ELF-1 (cell line): ENCODE measurements around the gene FOS.
"Not testable (repeated sequence)": the region's sequence is repeated elsewhere in the genome, so short reads cannot be mapped to it uniquely, and the experiment has no call there.

ENCODE experiments used
- DNase-seq: peaks from one replicate; pipeline ENCODE4 v3.0.0-alpha.2; 2016; ENCODE audit warnings: low read depth, low spot score

The FOS gene

DNA sequence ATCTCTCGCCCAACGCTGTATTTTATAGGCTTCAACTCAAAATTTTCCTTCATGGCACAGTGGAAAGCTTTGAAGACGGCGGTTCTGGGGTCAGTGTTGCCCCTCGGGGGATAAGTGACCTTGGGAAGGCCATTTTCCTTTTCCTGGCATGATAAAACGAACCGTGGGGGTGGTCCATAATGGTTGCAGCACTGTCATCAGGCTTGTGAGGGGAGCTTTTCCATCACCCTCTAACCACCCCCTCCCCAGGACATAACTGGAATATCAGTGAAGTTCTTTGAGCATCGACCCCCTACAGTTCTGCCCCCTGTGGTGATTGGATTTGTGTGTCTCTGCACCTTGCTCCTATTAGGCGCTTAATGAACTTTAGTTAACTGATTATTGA lies 16.0 kb downstream of the FOS start:
- DNase-seq, result no peak

DNA sequence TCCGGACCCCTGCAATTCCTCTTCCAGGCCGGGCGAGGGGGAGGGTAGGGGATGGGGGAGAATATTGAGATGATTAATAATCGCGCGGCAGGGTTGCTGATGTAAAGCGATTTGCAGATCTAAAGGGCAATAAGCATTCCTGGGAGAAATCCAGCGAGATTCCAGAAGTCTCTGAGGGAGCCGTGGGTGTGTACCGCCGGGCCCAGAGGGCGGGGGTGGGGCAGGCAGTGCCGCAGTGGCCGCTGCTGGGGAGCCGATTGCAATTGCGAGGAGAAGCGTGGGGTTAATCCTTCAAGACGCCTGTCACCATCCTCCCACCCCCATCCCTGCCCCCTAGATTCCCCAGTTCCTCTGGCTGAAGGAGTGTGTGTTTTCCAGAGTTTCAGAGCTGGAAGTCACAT lies 16.4 kb downstream of the FOS start:
- peak; percentile 76 for DNase-seq

DNA sequence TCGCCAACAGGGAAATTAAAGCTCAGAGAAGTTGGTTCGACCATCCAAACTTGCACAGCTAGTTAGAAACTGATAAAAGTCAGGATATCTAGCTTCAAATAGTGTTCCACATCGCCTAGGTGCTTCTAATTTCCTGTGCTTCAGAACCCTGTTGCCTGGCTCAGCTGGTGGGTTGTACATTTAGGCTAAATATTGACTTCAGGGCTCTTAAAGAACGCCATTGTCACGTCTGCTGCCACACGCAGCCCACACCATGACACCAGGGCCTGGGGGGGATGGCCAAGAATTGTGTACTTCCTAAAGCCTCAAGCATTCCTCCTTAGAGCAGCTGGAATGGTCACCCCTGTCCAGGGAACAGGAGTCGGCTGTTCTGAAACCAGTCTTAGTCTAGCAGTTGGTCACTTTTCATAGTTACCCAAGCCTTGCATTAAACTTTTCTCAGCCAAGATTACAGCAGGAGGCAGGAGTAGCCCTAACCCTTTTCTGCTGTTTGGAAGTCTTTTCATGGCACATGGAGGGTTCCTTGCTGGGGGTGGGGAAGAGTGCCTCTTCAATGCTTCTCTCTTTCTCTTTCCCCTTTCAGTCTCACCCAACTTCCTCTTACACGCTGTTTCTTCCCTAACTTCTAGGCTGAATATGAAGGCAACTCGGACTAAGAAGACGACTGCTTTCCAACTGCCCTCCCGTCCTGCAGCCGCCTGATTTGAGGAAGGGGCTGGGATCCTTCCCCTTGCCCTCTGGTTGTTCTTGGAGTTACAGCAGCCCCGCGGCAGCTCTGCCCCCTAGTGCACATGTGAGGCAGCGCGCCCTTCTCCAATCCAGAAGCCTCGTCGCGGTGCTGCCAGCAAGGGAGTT lies 17.1 kb downstream of the FOS start:
- peak; percentile 95 for DNase-seq

DNA sequence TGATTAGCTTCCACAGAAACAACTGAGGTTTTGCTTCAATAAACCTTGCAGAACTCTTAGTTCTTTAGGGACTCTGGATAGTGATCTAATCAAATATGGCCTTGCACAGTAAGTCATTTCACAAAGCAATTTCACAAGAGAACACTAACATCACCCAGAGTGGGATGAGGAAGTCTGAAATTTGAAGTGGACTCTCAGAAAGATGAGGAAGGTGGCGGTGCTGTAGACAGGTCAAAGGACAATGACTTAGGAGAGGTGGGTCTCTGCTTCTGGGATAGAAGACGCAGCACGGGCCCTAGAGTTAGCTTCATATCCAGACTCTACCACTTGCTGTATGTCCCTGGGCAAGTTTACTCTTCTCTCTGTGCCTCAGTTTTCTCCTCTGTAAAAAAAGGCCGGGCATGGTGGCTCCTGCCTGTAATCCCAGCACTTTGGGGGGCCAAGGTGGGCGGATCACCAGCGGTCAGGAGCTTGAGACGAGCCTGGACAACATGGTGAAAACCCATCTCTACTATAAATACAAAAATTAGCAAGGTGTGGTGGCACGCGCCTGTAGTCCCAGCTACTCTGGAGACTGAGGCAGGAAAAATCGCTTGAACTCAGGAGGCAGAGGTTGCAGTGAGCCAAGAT lies 18.9 kb downstream of the FOS start:
- no peak for DNase-seq

DNA sequence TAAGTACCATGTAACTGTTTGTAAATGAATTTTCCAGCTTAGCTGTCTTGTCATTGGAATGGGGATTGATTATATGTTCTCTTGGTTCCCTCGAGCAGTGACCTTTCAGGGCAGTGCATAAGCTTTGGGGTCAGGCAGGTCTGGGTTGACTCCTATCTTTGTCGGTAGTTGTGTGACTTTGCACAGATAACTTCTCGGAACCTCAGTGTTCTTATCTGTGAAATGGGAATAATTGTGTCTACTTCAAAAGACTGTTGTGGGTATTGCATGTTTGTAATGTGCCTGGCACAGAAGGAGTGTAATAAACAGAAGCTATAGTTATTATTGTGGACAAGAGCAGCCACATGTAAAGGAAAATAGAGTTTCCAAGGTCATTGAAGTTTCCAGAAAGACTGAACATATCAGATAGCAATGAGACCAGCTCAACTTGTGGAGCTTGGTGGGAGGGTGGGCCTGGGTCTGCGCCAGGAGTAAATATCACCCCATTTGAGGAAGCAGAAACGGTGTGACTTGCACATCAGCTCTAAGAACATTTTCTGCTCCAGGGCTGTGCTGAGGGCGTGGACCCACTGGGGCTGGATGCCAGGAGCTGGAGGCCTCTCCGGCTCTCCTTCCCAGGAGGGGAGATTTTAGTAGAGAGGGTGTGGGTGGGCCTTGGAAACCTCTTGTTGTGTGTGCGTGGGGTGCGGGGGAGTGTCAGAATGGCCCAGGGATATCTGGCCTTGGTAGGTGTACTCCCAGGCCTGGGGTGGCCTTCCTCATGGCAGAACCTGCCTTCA lies 19.7 kb downstream of the FOS start:
- no peak for DNase-seq

DNA sequence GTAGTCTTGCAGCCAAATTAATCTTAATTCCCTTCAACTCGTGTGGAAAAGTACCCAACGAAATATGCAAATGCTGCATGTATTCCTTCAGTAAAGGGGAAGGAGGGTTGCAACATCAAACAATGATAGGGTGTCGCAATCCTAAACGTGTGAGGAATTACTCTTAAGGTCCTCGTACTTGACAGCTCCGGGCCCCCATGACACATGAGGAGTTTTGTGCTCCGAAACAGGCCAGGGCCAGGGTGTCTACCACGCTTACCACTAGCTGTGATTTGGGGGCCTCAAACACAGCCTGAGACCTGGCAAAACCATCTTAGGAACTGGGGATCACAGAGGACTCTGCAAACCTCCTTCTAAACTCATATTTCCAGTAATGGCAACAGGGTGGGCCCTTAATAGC lies 20.4 kb downstream of the FOS start:
- no peak for DNase-seq

DNA sequence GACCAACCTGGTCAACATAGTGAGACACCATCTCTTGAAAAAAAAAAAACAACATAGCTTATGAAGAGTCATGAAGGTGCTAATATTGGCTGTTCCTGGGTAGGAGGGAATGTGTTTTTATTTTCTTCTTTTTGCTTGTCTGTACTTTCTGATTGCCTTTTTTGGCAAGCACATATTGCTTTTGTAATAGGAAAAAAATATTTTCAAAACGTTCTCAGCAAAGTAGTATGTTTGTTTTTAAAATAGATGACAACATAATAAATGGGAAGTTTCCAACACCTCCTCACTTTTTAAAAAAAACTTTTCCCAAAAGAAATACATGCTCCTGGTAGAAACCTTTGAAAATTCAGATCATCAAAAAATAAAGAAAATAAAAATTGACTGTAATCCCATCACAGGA lies 20.9 kb downstream of the FOS start:
- DNase-seq, result no peak

DNA sequence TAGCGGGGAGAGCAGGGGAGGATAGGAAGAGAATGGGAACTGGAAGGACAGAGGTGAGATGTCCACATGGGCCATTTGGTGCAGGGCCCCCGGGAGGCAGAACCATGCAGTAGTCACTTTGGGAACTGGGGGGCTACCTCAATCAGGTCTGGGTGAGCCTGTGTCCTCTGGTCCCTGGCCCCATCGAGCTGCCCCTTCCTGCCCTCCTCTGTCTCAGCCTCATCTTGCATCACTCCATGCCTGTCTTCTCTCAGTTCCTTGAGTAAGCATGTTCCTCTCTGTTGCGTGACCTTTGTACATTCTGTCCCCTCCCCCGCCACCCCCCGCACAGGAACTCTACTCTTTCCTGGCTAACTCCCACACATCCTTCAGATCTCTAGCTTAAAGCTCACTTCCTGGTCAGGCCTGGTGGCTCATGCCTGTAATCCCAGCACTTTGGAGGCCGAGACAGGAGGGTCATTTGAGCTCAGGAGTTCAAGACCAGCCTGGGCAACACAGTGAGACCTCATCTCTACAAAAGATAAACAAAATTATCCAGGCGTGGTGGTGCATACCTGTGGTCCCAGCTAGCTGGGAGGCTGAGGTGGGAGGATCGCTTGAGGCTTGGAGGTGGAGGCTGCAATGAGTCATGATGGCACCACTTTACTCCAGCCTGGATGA lies 23.2 kb downstream of the FOS start:
- DNase-seq, result peak; percentile 34

DNA sequence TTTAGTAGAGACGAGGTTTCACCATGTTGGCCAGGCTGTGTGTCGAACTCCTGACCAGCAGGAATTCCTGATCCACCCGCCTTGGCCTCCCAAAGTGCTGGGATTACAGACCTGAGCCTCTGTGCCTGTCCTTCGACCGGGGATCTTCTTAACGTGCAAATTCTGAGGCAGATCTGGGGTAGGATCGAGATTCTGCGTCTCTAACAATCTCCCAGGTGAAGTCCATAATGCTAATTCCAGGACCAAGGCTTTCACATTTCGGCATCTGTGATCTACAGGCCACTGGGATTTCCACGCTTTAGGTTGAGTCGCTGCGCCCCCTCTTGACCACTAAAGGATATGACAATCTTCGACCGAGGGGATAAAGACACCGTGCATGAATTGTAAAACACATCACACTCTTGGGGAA lies 24.8 kb downstream of the FOS start:
- DNase-seq, result peak; percentile 76

DNA sequence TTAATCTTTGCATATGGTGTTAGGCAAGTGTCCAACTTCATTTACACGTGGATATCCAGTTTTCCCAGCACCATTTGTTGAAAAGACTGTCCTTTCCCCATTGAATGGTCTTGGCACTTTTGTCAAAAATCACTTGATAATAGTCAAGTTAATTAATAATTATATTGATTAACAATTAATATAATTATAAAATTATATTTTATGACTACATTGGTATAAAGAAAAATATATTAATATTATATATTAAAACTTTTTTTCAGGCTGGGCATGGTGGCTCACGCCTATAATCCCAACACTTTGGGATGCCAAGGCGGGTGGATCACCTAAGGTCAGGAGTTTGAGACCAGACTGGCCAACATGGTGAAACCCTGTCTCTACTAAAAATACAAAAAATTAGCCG lies 27.8 kb downstream of the FOS start:
- not testable (repeated sequence) for DNase-seq

DNA sequence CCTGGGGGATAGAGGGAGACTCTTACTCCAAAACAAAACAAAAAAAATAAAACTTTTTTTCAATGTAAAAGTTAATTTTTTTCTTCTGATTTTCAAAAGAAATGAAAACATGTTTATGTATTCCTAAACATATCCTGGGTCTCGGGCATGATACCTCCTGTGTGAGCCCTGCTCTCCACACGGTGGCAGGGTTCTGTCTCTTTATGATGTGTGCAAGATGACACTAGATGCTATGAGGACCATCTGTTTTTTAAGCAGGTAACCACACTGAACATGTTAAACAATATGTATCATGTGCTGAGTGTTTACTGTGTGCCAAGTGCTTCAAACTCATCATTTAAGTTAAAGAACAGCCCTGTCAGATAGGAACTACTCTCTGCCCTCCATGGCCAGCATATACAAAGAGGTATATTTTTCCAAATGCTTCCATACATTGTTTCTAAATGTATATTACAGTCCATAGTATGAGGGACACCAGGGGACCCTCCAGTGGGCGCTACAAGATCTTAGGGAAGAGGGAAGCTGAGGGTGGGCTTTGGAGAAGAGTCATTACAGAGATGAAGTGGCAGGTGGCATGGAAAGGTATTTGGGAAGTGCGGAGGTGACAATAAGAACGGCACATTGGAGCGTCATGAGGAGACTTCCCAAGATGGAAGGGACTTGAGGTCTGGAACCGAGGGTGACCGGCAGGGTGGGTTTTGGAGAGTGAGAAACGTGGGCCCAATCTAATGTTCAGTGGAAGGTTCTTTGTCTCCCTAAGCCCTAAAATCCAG lies 28.5 kb downstream of the FOS start:
- no peak for DNase-seq

DNA sequence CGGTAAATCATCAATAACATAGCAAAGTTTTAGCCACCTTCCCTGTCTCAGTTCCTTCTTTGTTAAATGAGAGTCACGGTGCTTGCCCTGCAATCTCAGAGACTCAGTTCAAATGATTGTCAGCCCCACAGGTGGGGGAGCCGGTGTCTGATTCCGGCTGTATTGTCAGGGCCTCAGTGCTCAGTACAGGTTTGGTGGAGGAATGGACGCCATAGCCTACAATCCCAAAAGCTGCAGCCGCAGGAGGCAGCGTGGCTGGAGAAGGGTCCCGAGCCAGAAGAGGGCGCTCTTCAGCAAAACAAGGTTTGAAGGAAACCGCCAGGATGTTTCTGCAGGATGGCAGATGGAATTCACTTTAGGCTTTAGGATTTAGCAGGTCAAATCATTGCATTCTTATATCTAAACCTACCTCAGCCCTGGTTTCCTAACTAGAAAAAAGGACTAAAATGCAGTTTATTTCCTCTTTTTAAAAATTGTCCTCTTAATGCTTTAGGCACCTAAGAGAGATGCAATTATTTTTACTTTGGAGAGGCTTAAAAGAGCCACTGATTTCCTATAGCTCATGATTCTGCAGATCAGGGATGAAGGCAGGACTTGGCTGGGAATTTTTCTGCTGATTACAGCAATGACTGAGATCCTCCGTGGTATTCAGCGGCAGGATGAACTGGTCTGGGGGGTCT lies 29.2 kb downstream of the FOS start:
- DNase-seq, result peak; percentile 93

DNA sequence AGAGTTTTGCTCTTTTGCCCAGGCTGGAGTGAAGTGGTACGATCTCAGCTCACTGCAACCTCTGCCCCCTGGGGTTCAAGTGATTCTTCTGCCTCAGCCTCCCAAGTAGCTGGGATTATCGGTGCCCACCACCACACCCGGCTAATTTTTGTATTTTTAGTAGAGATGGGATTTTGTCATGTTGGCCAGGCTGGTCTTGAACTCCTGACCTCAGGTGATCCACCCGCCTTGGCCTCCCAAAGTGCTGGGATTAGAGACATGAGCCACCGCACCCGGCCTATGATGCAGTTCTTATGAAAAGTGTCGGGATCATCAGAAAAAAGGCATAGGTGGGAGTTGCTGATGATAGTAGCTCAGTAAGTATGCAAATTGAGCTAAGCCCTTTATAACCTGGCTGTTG lies 30.4 kb downstream of the FOS start:
- DNase-seq, result not testable (repeated sequence)

DNA sequence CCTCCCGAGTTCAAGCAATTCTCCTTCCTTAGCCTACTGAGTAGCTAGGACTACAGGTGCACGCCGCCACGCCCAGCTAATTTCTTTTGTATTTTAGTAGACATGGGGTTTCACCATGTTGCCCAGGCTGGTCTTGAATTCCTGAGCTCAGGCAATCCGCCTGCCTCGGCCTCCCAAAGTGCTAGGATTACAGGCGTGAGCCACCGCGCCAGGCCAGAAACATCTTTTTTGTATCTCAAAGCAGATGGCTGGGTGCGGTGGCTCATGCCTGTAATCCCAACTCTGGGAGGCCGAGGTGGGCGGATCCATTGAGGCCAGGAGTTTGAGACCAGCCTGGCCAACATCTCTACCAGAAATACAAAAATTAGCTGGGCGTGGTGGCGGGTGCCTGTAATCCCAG lies 30.9 kb downstream of the FOS start:
- not testable (repeated sequence) for DNase-seq

DNA sequence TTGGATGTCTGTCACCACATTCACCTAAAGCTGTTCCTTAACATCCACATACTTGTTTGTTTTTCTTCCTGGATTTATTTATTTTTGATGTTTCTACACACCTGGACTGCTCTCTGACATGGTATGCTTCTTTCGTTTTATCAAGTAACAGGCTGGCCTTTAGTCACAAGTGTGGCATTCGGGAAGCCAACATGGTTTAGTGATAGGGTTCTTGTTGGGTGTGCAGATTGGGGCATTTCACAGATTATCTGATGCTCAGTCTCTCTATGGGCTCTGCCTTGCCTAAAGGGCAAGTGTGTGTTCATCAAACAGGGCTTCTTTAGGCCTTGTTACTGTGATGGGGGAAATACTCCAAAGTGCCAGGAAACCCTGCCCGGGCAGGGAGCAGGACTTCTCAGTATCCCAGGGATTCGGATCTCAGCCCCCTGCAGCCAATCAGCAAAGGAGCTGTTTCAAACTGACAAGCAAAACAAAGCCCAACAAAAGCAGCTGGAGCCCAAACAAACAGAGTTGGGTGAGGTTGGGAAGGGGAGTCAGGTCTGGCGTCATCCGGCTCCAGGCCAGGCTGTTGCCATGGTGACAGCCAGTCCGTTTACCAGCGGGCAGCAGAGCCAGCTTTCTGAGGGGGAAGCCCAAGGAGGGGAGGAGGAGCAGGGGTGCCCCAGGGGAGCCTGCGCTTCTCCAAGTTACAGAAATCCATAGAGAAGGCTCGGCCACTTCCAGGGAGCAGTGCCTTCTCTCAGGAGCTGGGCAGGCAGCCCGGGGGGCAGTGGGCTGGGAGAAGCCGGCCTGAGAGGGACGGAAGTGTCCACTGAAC lies 31.9 kb downstream of the FOS start:
- peak; percentile 96 for DNase-seq

DNA sequence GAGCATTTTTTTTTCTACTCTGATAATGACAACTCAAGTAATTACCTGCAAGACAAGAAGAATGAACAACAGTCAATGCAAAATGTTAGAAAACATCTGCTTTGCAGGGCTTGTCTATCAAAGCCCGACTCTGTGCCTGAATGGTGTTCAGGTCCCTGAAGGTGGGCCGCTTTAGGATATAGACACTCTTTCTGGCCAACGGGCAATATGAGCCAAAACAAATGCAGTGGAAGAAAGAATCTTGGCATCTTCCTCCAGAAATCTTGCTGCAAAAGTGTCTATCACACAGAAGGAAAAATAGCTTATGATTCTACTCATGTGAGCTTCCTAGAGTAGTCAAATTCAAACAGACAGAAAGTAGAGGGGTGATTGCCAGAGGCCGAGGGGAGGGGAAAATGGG lies 32.7 kb downstream of the FOS start:
- DNase-seq, result no peak

DNA sequence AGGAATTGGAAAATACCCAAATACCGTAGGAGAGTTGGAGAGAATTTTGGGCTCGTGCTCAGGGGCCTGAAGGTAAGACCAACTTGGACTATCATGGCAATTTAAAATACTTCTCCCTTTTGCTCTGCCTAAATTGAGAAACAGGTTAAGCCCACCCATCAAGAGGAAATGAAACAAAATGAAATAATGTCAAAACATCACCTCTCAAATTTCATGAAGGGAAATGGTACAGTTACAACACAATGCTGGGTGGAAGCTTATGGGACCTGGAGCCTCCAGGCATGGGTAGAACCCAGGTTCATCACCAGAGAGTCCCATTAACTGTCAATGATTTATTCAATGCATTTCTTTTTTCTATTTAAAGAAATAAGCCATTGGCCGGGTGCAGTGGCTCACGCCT lies 33.7 kb downstream of the FOS start:
- DNase-seq, result no peak

DNA sequence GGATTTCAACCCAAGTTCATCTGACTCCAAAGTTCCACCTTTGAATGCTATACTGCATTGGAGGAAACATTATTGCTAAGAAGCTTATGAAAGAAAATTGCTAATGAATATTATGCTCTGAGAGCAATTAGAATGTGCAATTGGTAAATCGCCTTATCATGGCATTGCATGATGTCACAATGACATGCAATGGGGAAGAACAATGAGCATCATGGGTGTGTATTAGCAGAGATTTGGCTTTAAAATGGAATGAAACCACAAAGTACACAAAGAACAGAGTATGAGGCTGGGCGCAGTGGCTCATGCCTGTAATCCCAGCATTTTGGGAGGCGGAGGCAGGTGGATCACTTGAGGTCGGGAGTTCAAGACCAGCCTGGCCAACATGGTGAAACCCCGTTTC lies 34.7 kb downstream of the FOS start:
- no peak for DNase-seq

DNA sequence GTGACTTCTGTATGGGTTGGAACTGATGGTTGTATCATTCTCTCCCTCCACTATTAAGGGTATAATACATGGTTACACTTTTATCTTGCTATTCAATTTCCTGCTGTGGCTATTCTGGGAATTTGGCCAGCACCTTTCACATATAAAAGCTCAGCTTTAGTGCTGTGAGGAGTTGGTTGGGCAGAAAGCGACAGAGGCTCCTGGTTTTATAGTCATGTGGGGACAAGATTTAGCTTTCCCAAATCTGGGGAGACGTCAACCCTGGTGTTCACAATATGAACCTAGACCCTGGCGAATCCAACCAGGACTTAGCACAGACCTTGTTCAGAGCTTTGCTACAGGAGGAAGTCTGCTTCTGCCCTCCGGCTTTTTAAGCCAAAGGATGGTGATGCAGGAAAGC lies 36.5 kb downstream of the FOS start:
- DNase-seq, result no peak

DNA sequence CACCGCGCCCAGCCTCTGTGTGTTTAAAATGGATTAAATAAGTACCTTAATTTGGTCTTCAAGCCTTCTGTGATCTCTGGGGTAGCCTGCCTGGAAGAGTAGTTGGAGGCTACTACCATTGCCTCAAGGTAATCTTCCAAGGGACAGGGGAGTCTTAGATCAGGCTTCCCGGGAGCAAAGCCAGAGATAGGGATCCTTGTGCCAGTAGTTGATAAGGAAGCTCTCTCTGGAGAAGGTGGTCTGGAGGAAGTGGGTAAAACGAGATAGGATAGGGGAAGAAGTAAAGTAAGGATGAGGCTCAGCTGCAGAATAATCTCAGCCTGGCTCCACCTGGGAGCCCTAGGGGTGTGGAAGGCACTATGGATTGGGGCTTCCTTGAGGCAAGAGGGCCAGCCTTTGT lies 38.5 kb downstream of the FOS start:
- no peak for DNase-seq
